HuH-7.5 (cell line): ENCODE results near the gene RETSAT.

ENCODE experiments used
- DNase-seq: peaks from one replicate; pipeline ENCODE4 v3.0.0; 2011; ENCODE audit warnings: low spot score

The RETSAT gene

DNA sequence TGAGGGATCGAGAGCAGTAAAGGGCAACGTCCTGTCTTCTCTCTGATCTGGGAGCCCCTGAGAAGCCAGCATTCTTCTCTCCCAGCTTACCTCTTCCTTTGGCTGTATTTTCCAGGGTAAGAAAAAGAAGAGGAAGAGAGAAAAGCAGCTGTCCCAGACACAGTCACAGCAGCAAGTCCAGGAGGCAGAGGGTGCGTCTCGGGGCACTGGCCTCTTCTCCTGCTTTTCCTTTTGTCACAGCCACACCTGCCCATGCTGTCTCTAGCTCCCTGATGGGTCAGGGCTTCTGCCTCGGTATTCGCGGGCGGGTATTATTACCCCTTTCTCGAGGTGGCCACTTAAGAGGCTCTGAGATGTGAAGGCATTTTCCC is 46.8 kb downstream of the RETSAT start:
- DNase-seq, result no peak

DNA sequence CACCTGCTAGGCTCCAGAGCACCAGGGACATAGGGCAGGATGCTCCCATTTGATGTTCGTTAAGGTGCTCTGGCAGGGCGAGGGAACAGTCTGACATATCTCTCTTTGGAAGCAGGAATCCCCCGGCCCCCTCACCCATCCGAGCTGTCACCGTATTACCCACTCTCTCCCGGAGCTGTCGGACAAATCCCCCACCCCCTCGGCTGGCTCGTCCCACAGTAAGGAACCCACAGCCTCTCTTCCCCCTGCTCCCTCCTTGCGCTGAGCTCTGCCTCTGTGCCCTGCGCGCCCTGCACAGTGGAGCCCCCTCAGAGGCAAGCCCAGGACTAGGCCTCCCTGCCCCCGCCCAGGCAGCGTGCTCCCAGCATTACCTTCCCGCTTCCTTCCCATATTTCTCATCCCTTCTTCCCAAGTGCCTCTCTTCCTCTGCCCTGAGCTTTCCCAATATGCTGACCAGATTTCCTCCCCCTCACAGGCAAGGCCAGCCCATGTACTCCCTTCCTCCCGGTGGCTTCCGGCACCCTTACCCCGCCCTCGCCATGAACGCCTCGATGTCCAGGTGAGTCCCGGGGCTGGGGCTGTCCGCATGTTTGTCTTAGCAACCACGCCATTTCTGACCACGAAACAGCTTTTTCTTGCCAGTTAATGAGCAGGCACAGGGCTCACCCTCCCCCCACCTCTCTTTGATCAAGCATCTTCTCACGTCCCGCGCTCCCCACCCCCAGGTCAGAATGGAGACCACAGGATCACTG is 50.4 kb downstream of the RETSAT start:
- no peak for DNase-seq

DNA sequence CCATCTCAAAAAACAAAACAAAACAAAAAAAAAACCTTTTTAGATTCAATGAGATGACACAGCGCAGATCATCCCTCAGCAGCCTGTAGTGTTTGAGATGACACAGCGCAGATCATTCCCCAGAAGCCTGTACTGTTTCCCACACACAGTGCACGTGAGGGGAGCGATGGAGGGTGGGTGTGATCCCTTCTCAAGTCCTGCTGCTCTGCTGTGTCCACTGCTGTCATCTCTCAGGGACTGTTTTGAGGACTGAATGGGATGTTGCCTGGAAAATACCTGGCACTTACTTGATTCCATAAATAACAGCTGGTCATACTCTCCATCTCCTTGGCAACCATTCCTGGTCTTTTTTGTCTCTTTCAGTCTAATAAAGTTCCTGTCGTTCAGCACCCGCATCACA is 52.2 kb downstream of the RETSAT start:
- no peak for DNase-seq
